Lower leg skin (tissue), 3 donors: Measurements from ENCODE around the gene FEM1B.

ENCODE experiments used
- CTCF ChIP-seq, 3 donors: fragments of 450-650 bp; IDR thresholded peaks; one replicate each; pipeline ENCODE4 v1.5.1; 2016; ENCODE audit warnings: antibody characterized with exemption in 3 of 3, mild to moderate bottlenecking in 3 of 3, moderate library complexity in 2 of 3
- POLR2A ChIP-seq, 2 donors: fragments of 450-650 bp; IDR thresholded peaks; one replicate each; pipeline ENCODE4 v1.6.1; 2016 to 2017; ENCODE audit warnings: antibody characterized with exemption in 2 of 2, mild to moderate bottlenecking in 1 of 2, moderate library complexity in 1 of 2

GRCh38 chr15:68303134-68303533 is 25.6 kb downstream of the FEM1B start:
- TF ChIP-seq CTCF (IDR thresholded peaks at IDR 0.05) (no peak), POLR2A (IDR thresholded peaks at IDR 0.05) (no peak)
